CD14-positive monocyte (primary cell): ENCODE data around the gene KCTD21. TPM values are rescaled to one million over a fixed set of nuclear protein-coding genes. Genes with fewer than 3 reads are reported as not detected.

Source experiments
- DNase-seq, 3 donors: peaks; one replicate each; pipeline ENCODE4 v3.0.0-alpha.2; 2011 to 2022
- H2AFZ ChIP-seq: 2 replicates; pipeline ENCODE4 v1.6.0; 2012; ENCODE audit warnings: mild to moderate bottlenecking, low read depth, low read length, inconsistent platforms; ENCODE audit not compliant: insufficient read depth, poor library complexity, severe bottlenecking
- H3K27ac ChIP-seq, 2 donors: 1 replicate in 1 of 2; 2 replicates in 1 of 2; pipeline ENCODE4 v1.5.1; 2012 to 2013; ENCODE audit warnings: low read length in 2 of 2, control low read depth in 1 of 2, inconsistent platforms in 1 of 2, low read depth in 1 of 2, mild to moderate bottlenecking in 1 of 2
- H3K27me3 ChIP-seq, 2 donors: one replicate each; pipeline versions ENCODE4 v1.6.0 to v1.6.1; 2011 to 2013; ENCODE audit warnings: low read length in 2 of 2; ENCODE audit not compliant: control insufficient read depth in 2 of 2, insufficient read depth in 2 of 2
- H3K36me3 ChIP-seq, 2 donors: replicated peaks in 1 of 2; 1 replicate in 1 of 2; 2 replicates in 1 of 2; pipeline versions ENCODE4 v1.5.1 to v1.6.1; 2012 to 2013; ENCODE audit warnings: low read length in 2 of 2, control low read depth in 1 of 2, inconsistent platforms in 1 of 2, mild to moderate bottlenecking in 1 of 2; ENCODE audit not compliant: insufficient read depth in 2 of 2, control insufficient read depth in 1 of 2
- H3K4me1 ChIP-seq, 2 donors: 1 replicate in 1 of 2; 2 replicates in 1 of 2; pipeline versions ENCODE4 v1.5.1 to v1.6.1; 2012 to 2013; ENCODE audit warnings: low read length in 2 of 2, control low read depth in 1 of 2, inconsistent platforms in 1 of 2, mild to moderate bottlenecking in 1 of 2, moderate library complexity in 1 of 2; ENCODE audit not compliant: insufficient read depth in 2 of 2, control insufficient read depth in 1 of 2
- H3K4me2 ChIP-seq: replicated peaks from 2 replicates; pipeline ENCODE3; 2012; ENCODE audit warnings: low read length, moderate library complexity, mild to moderate bottlenecking; ENCODE audit not compliant: poor library complexity, severe bottlenecking; ENCODE audit errors: extremely low read depth
- H3K4me3 ChIP-seq, 3 experiments: fragments of 200-600 bp in 1 of 3; sonication (generic) in 1 of 3; replicated peaks in 1 of 3; 1 replicate in 2 of 3; 2 replicates in 1 of 3; pipeline ENCODE4 v1.5.1; 2011 to 2013; ENCODE audit warnings: low read length in 3 of 3, mild to moderate bottlenecking in 3 of 3, control low read depth in 2 of 3, low read depth in 2 of 3, inconsistent platforms in 1 of 3, moderate library complexity in 1 of 3
- H3K79me2 ChIP-seq: 2 replicates; pipeline ENCODE4 v1.6.0; 2012; ENCODE audit warnings: mild to moderate bottlenecking, control low read depth, inconsistent platforms, low read length, moderate library complexity; ENCODE audit not compliant: insufficient read depth
- H3K9ac ChIP-seq: 2 replicates; pipeline ENCODE4 v1.6.0; 2017; ENCODE audit warnings: low read length, mild to moderate bottlenecking; ENCODE audit not compliant: insufficient read depth, poor library complexity, severe bottlenecking
- H3K9me3 ChIP-seq, 2 donors: replicated peaks in 1 of 2; 1 replicate in 1 of 2; 2 replicates in 1 of 2; pipeline versions ENCODE4 v1.5.1 to v1.6.1; 2012 to 2013; ENCODE audit warnings: low read length in 2 of 2, control low read depth in 1 of 2; ENCODE audit not compliant: control insufficient read depth in 1 of 2, insufficient read depth in 1 of 2
- H4K20me1 ChIP-seq: 2 replicates; pipeline ENCODE4 v1.6.0; 2012; ENCODE audit warnings: mild to moderate bottlenecking, low read length, control low read depth, moderate library complexity; ENCODE audit not compliant: insufficient read depth
- H3K27ac Mint-ChIP-seq, 7 donors: one replicate each; pipeline ENCODE4 v1.8.0; 2020; ENCODE audit warnings: mild to moderate bottlenecking in 7 of 7, mixed read lengths in 7 of 7, moderate library complexity in 6 of 7, inconsistent platforms in 2 of 7
- H3K27me3 Mint-ChIP-seq, 3 donors: one replicate each; pipeline ENCODE4 v1.8.0; 2021 to 2022; ENCODE audit warnings: low read depth in 3 of 3, mild to moderate bottlenecking in 3 of 3, mixed read lengths in 3 of 3, moderate library complexity in 3 of 3, inconsistent platforms in 1 of 3
- H3K36me3 Mint-ChIP-seq, 2 donors: one replicate each; pipeline ENCODE4 v1.8.0; 2020; ENCODE audit warnings: mixed read lengths in 2 of 2, inconsistent platforms in 1 of 2, mild to moderate bottlenecking in 1 of 2
- H3K4me1 Mint-ChIP-seq: one replicate; pipeline ENCODE4 v1.8.0; 2020; ENCODE audit warnings: mild to moderate bottlenecking, mixed read lengths
- H3K4me3 Mint-ChIP-seq, 2 donors: one replicate each; pipeline ENCODE4 v1.8.0; 2020; ENCODE audit warnings: mild to moderate bottlenecking in 2 of 2, mixed read lengths in 2 of 2, moderate library complexity in 1 of 2
- H3K9me3 Mint-ChIP-seq, 7 donors: one replicate each; pipeline ENCODE4 v1.8.0; 2020 to 2022; ENCODE audit warnings: mixed read lengths in 7 of 7, mild to moderate bottlenecking in 6 of 7, moderate library complexity in 6 of 7, inconsistent platforms in 2 of 7
- WGBS: methylation state at CpG from one replicate; pipeline ENCODE4 v1.1.5; 2013; ENCODE audit warnings: missing lambda C conversion rate; ENCODE audit not compliant: insufficient coverage; 5-methylcytosine and 5-hydroxymethylcytosine counted together
- intact Hi-C, 2 donors: fragments of 100-400 bp; cut with micrococcal nuclease; formaldehyde crosslinking; loops; one replicate each; pipeline versions ENCODE4 v1.15.0 to v1.15.1; 2023
- polyA plus RNA-seq, 3 donors: library from polyadenylated mRNA; depleted of rRNA in 1 of 3; unstranded in 2 of 3; stranded (reverse) in 1 of 3; fragments of 300-500 nt in 2 of 3; fragments of >200 nt in 1 of 3; fragmentation: Illumina TruSeq in 2 of 3; gene quantifications; 1 replicate in 2 of 3; 2 replicates in 1 of 3; pipeline ENCODE4 v1.2.3, GENCODE V29; 2012 to 2021
- TF ChIP-seq, protein P1 (sequence below): fragments of 200-600 bp; IDR thresholded peaks from one replicate; pipeline ENCODE4 v1.8.0; 2022; ENCODE audit warnings: antibody characterized with exemption, mild to moderate bottlenecking

KCTD21 gene
- polyA plus RNA-seq, 3 donors, result 3.2 to 9.2 (median 5.2) TPM

DNA sequence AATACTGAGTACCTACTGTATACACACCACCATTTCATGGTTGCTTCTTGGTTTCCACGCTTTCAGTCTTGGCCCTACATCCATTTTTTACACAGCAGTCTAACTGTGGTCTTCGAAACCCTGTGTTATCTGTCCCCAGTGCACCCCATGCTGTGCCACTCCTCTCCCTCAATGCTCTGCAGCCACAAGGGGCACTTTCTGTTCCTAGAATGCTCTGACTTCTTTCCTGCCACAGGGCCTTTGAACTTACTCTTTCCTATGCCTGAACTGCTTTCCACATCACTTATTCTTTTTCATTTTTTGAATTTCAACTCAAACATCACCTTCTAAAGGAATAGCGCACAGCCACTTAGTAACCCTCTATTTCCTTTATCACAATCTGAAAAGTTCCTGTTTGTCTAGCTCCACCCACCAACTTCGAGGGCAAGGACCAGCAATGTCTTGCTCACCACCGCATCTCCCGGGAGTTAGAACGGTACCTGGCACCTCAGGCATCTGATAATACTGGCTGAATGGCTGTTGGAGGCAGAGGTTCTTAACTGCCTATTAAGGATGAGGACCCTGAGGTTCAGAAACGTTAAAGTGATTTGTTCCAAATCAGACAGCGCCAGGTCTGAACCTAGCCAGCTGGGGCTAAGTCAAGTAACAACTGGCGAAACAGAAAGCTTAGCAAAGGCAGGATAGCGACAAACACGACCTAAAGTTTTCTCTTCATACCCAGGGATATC, 49.6 kb downstream of the KCTD21 start:
- 15% methylated on average over 6 of the region's 12 CpGs for WGBS
- no peaks in the 10 kb centered on the region for H3K27me3 ChIP-seq
- peaks cover 33% of the 10 kb centered on the region for H3K4me1 Mint-ChIP-seq
- peak overlapping the region; percentile 85 to 93 for H3K4me3 Mint-ChIP-seq
- H3K27ac Mint-ChIP-seq, result peak overlapping the region; percentile 85 to 92 (median 89)
- peaks cover 2 to 6% (median 3%) of the 10 kb centered on the region in 3 donors for H3K27me3 Mint-ChIP-seq
- peak; percentile 30 to 33 (median 32) for DNase-seq
- H3K4me1 ChIP-seq, result peaks cover 29 to 31% of the 10 kb centered on the region in 2 donors
- H3K36me3 Mint-ChIP-seq, result peaks cover 28 to 34% of the 10 kb centered on the region in 2 donors
- peak overlapping the region; percentile 76 to 91 (median 84) for H3K4me3 ChIP-seq
- no peaks in the 10 kb centered on the region for H4K20me1 ChIP-seq
- H3K36me3 ChIP-seq, result peaks cover 2 to 17% of the 10 kb centered on the region in 2 donors
- H3K79me2 ChIP-seq, result peaks cover 13% of the 10 kb centered on the region
- H3K4me2 ChIP-seq, result peak overlapping the region; percentile 90
- peak overlapping the region; percentile 73 to 86 for H3K27ac ChIP-seq
- H3K9ac ChIP-seq, result peak overlapping the region; percentile 73
- TF ChIP-seq, protein P1, sequence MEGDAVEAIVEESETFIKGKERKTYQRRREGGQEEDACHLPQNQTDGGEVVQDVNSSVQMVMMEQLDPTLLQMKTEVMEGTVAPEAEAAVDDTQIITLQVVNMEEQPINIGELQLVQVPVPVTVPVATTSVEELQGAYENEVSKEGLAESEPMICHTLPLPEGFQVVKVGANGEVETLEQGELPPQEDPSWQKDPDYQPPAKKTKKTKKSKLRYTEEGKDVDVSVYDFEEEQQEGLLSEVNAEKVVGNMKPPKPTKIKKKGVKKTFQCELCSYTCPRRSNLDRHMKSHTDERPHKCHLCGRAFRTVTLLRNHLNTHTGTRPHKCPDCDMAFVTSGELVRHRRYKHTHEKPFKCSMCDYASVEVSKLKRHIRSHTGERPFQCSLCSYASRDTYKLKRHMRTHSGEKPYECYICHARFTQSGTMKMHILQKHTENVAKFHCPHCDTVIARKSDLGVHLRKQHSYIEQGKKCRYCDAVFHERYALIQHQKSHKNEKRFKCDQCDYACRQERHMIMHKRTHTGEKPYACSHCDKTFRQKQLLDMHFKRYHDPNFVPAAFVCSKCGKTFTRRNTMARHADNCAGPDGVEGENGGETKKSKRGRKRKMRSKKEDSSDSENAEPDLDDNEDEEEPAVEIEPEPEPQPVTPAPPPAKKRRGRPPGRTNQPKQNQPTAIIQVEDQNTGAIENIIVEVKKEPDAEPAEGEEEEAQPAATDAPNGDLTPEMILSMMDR, result no peak
- no peaks in the 10 kb centered on the region for H3K9me3 Mint-ChIP-seq
- intact Hi-C loops, result loop anchor here (5.0 kb wide), 2 partner anchors 48 to 53 kb away; partner anchors contain the start of genes KCTD21 (in 1 of the 2) and USP35 (in 1 of the 2)
- no peaks in the 10 kb centered on the region for H3K9me3 ChIP-seq
- peak overlapping the region; percentile 94 for H2AFZ ChIP-seq

DNA sequence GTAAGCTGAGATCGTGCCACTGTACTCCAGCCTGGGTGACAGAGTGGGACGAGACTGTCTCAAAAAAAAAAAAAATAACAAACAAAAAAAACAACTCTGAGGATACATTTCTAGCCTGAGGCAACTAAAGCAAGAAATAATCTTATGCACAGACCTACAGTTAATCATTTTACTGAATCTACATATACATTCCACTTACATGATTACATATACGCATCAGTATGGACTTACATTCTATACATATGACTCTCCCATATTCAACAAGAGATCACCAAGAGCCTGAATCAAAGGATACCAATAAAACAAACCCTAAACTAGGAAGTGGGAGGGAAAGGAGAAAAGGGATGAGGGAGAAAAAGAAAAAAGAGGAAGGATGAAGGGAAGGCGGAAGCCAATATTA, 50.1 kb downstream of the KCTD21 start:
- Histone ChIP-seq H2AFZ (peak overlapping the region; percentile 94), H3K4me1 (peaks cover 24 to 27% of the 10 kb centered on the region in 2 donors), H4K20me1 (no peaks in the 10 kb centered on the region), H3K79me2 (peaks cover 13% of the 10 kb centered on the region), H3K9me3 (no peaks in the 10 kb centered on the region), H3K9ac (no peak overlapping the region), H3K27ac (no peak overlapping the region), H3K27me3 (no peaks in the 10 kb centered on the region), H3K4me3 (peak overlapping the region in 1 of 3 experiments; percentile 91), H3K36me3 (peaks cover 2 to 17% of the 10 kb centered on the region in 2 donors), H3K4me2 (peak overlapping the region; percentile 90)
- Mint-ChIP-seq H3K27ac (peak overlapping the region in 1 of 7 donors; percentile 87), H3K27me3 (peaks cover 2 to 6% (median 3%) of the 10 kb centered on the region in 3 donors), H3K4me3 (peak overlapping the region in 1 of 2 donors; percentile 3), H3K9me3 (peaks cover 0 to 3% (median 0%) of the 10 kb centered on the region in 7 donors), H3K36me3 (peaks cover 28 to 35% of the 10 kb centered on the region in 2 donors), H3K4me1 (peaks cover 27% of the 10 kb centered on the region)
- TF ChIP-seq, protein P1, result no peak
- no peak for DNase-seq
- no CpG with 5 or more reads among the region's 4 CpGs for WGBS
- intact Hi-C loops, result loop anchor here (5.0 kb wide), 2 partner anchors 49 to 54 kb away; partner anchors contain the start of genes KCTD21 (in 1 of the 2) and USP35 (in 1 of the 2)
